B cell (primary cell): ENCODE results near the gene GRM4. TPM values are rescaled to one million over a fixed set of nuclear protein-coding genes. Genes with fewer than 3 reads are reported as not detected.

ENCODE experiments used
- ATAC-seq: fragments of 200-7000 bp; cut with Tn5 transposase; one replicate; pipeline ENCODE4 v1.10.0; 2021; ENCODE audit warnings: low read depth, mild to moderate bottlenecking, moderate number of reproducible peaks, moderate library complexity
- CTCF ChIA-PET: fragments of 350-600 bp; sonication (Branson Sonifier 250); formaldehyde crosslinking; loops from one replicate; lab custom pipeline; 2021; ENCODE audit warnings: antibody characterized with exemption, inconsistent platforms; lab: Charles Lee
- POLR2A ChIA-PET: fragments of 350-600 bp; sonication (Branson Sonifier 250); formaldehyde crosslinking; loops from one replicate; lab custom pipeline; 2021; ENCODE audit warnings: antibody characterized with exemption; lab: Charles Lee
- DNase-seq: peaks from one replicate; pipeline ENCODE4 v3.0.0; 2013
- H2AFZ ChIP-seq: 2 replicates; pipeline ENCODE4 v1.6.1; 2012; ENCODE audit warnings: mild to moderate bottlenecking, low read depth, low read length; ENCODE audit not compliant: insufficient read depth, poor library complexity, severe bottlenecking
- H3K27ac ChIP-seq, 2 donors: 1 replicate in 1 of 2; 2 replicates in 1 of 2; pipeline ENCODE4 v1.5.1; 2012 to 2013; ENCODE audit warnings: low read length in 2 of 2, mild to moderate bottlenecking in 2 of 2, moderate library complexity in 1 of 2
- H3K27me3 ChIP-seq, 4 experiments: fragments of 200-600 bp in 1 of 4; sonication (generic) in 1 of 4; replicated peaks in 1 of 4; 1 replicate in 2 of 4; 2 replicates in 2 of 4; pipeline versions ENCODE4 v1.6.1 to v1.7.0; 2013 to 2016; ENCODE audit warnings: low read length in 3 of 4, mild to moderate bottlenecking in 2 of 4, mixed read lengths in 1 of 4, moderate library complexity in 1 of 4; ENCODE audit not compliant: insufficient read depth in 4 of 4, control insufficient read depth in 3 of 4; ENCODE audit errors: control extremely low read depth in 1 of 4
- H3K36me3 ChIP-seq, 2 experiments: replicated peaks in 1 of 2; 1 replicate in 1 of 2; 2 replicates in 1 of 2; pipeline versions ENCODE4 v1.6.1 to v1.7.1; 2013; ENCODE audit warnings: low read length in 1 of 2; ENCODE audit not compliant: insufficient read depth in 2 of 2, control insufficient read depth in 1 of 2; ENCODE audit errors: control extremely low read depth in 1 of 2, extremely low read depth in 1 of 2
- H3K4me1 ChIP-seq, 2 donors: fragments of 200-600 bp in 1 of 2; sonication (generic) in 1 of 2; 1 replicate in 1 of 2; 2 replicates in 1 of 2; pipeline versions ENCODE4 v1.5.1 to v1.6.1; 2013 to 2017; ENCODE audit warnings: low read length in 2 of 2; ENCODE audit not compliant: control insufficient read depth in 2 of 2, insufficient read depth in 2 of 2
- H3K4me2 ChIP-seq: replicated peaks from 2 replicates; pipeline ENCODE3; 2012; ENCODE audit warnings: mild to moderate bottlenecking, low read depth, low read length; ENCODE audit not compliant: poor library complexity, severe bottlenecking
- H3K4me3 ChIP-seq, 5 experiments: fragments of 200-600 bp in 1 of 5; sonication (generic) in 1 of 5; 1 replicate in 3 of 5; 2 replicates in 2 of 5; pipeline versions ENCODE4 v1.5.1 to v1.7.0; 2011 to 2016; ENCODE audit warnings: low read length in 4 of 5, mild to moderate bottlenecking in 4 of 5, low read depth in 2 of 5, control low read depth in 1 of 5, moderate library complexity in 1 of 5; ENCODE audit not compliant: insufficient read depth in 1 of 5; ENCODE audit errors: control extremely low read depth in 1 of 5, extremely low read depth in 1 of 5
- H3K79me2 ChIP-seq: fragments of 200-600 bp; sonication (generic); one replicate; pipeline ENCODE4 v1.6.0; 2016; ENCODE audit warnings: low read length; ENCODE audit not compliant: control insufficient read depth, insufficient read depth
- H3K9ac ChIP-seq: fragments of 200-600 bp; sonication (generic); 2 replicates; pipeline ENCODE4 v1.6.1; 2017; ENCODE audit warnings: mild to moderate bottlenecking, low read length, moderate library complexity
- H3K9me3 ChIP-seq, 3 donors: one replicate each; pipeline versions ENCODE4 v1.6.1 to v1.7.1; 2013; ENCODE audit warnings: low read length in 2 of 3; ENCODE audit not compliant: control insufficient read depth in 2 of 3, insufficient read depth in 1 of 3; ENCODE audit errors: control extremely low read depth in 1 of 3
- H4K20me1 ChIP-seq: 2 replicates; pipeline ENCODE4 v1.6.0; 2012; ENCODE audit warnings: mild to moderate bottlenecking, low read length; ENCODE audit not compliant: insufficient read depth, control insufficient read depth, poor library complexity, severe bottlenecking
- H3K27ac Mint-ChIP-seq: one replicate; pipeline ENCODE4 v1.8.0; 2021; ENCODE audit warnings: mixed read lengths
- H3K27me3 Mint-ChIP-seq: one replicate; pipeline ENCODE4 v1.8.0; 2021; ENCODE audit warnings: mixed read lengths
- H3K4me1 Mint-ChIP-seq: one replicate; pipeline ENCODE4 v1.8.0; 2021; ENCODE audit warnings: mixed read lengths
- H3K4me3 Mint-ChIP-seq: one replicate; pipeline ENCODE4 v1.8.0; 2021; ENCODE audit warnings: mixed read lengths
- H3K9me3 Mint-ChIP-seq: one replicate; pipeline ENCODE4 v1.8.0; 2022; ENCODE audit warnings: mixed read lengths; ENCODE audit not compliant: insufficient read depth
- CTCF ChIP-seq: fragments of 200-600 bp; IDR thresholded peaks from one replicate; pipeline ENCODE4 v1.8.0; 2022; ENCODE audit warnings: antibody characterized with exemption, mild to moderate bottlenecking
- EZH2 ChIP-seq: IDR thresholded peaks from 2 replicates; pipeline ENCODE4 v1.6.1; 2012; ENCODE audit warnings: borderline replicate concordance, low read depth, mild to moderate bottlenecking, moderate library complexity, low read length; ENCODE audit not compliant: insufficient read depth, poor library complexity, severe bottlenecking
- WGBS: methylation state at CpG from one replicate; pipeline ENCODE4 v1.1.5; 2013; ENCODE audit warnings: missing lambda C conversion rate; ENCODE audit not compliant: insufficient coverage; 5-methylcytosine and 5-hydroxymethylcytosine counted together
- intact Hi-C: fragments of 100-400 bp; cut with micrococcal nuclease; formaldehyde crosslinking; loops from one replicate; pipeline ENCODE4 v1.10.0; 2022
- polyA plus RNA-seq: library from polyadenylated mRNA; depleted of rRNA; stranded (reverse); fragments of >200 nt; gene quantifications from 2 replicates; pipeline ENCODE4 v1.2.3, GENCODE V29; 2012
- total RNA-seq, 2 donors: library from RNA; stranded (reverse); fragments of 120-200 nt in 1 of 2; gene quantifications; 1 replicate in 1 of 2; 2 replicates in 1 of 2; pipeline versions ENCODE4 v1.2.3 to v1.2.4, GENCODE V29; 2013 to 2022

GRM4 gene
- total and polyA plus RNA-seq, 2 donors (not counting 1 experiment from before 2014, with no cell fraction given), result 0.04 TPM; not detected in 1

- no peaks in the 10 kb centered on the region for H3K9me3 ChIP-seq
- H3K79me2 ChIP-seq, result no peaks in the 10 kb centered on the region
- Mint-ChIP-seq H3K4me1 (no peaks in the 10 kb centered on the region), H3K27ac (no peak overlapping the region), H3K9me3 (no peaks in the 10 kb centered on the region), H3K27me3 (peaks cover 5% of the 10 kb centered on the region), H3K4me3 (no peak overlapping the region)
- ATAC-seq (no peak), DNase-seq (no peak)
- intact Hi-C loops, result no loop called here
- H3K36me3 ChIP-seq, result no peaks in the 10 kb centered on the region
- no peak overlapping the region for H3K27ac ChIP-seq
- POLR2A ChIA-PET, result no interaction called here
- CTCF ChIA-PET, result no interaction called here
- H3K4me3 ChIP-seq, result no peak overlapping the region
- H3K9ac ChIP-seq, result no peak overlapping the region
- no peaks in the 10 kb centered on the region for H3K27me3 ChIP-seq
- H4K20me1 ChIP-seq, result no peaks in the 10 kb centered on the region
- H3K4me2 ChIP-seq, result no peak overlapping the region
- H2AFZ ChIP-seq, result no peak overlapping the region
- H3K4me1 ChIP-seq, result no peaks in the 10 kb centered on the region
- TF ChIP-seq CTCF, result no peak
- TF ChIP-seq EZH2, result no peak
- 79% methylated on average over 10 of the region's 13 CpGs for WGBS
Observed at GRCh38 chr6:34084591-34085290, 61.1 kb downstream of the GRM4 start.

- H3K4me3 ChIP-seq, result no peak overlapping the region
- CTCF ChIA-PET, result no interaction called here
- no peak for DNase-seq
- POLR2A ChIA-PET, result no interaction called here
- WGBS, result 84% methylated on average over 24 of the region's 25 CpGs
- Mint-ChIP-seq H3K4me3 (no peak overlapping the region), H3K27ac (no peak overlapping the region), H3K4me1 (no peaks in the 10 kb centered on the region), H3K9me3 (no peaks in the 10 kb centered on the region), H3K27me3 (peaks cover 5% of the 10 kb centered on the region)
- ATAC-seq, result no peak
- no peak overlapping the region for H3K9ac ChIP-seq
- H3K9me3 ChIP-seq, result no peaks in the 10 kb centered on the region
- no peaks in the 10 kb centered on the region for H4K20me1 ChIP-seq
- intact Hi-C loops, result no loop called here
- no peaks in the 10 kb centered on the region for H3K36me3 ChIP-seq
- no peak overlapping the region for H3K27ac ChIP-seq
- no peaks in the 10 kb centered on the region for H3K27me3 ChIP-seq
- H3K4me2 ChIP-seq, result no peak overlapping the region
- no peak overlapping the region for H2AFZ ChIP-seq
- H3K4me1 ChIP-seq, result no peaks in the 10 kb centered on the region
- no peak for TF ChIP-seq EZH2
- no peak for TF ChIP-seq CTCF
- no peaks in the 10 kb centered on the region for H3K79me2 ChIP-seq
Observed at GRCh38 chr6:34082864-34083626, 62.8 kb downstream of the GRM4 start.
